HuH-7.5 (cell line): ENCODE data around the gene CDC6.
"Not testable (repeated sequence)": the region's sequence is repeated elsewhere in the genome, so short reads cannot be mapped to it uniquely, and the experiment has no call there.

Source experiments
- DNase-seq: peaks from one replicate; pipeline ENCODE4 v3.0.0; 2011; ENCODE audit warnings: low spot score

Gene CDC6

DNA sequence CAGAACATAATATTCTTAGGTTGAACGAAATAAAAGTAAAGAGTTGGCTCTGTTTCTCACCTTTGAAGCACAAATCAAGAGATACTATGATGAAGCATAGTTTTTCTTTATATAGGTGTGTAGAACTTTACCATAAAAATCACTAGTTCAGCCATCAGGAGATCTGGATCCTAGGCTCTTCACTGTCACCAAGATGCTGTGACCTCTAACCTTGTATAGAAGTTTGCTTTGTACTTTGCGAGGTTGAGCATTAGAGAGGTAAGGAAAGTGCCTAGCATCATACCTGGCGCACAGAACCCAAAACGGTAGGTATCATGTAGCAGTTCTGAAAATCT is 553 bp upstream of the CDC6 start:
- DNase-seq: no peak

DNA sequence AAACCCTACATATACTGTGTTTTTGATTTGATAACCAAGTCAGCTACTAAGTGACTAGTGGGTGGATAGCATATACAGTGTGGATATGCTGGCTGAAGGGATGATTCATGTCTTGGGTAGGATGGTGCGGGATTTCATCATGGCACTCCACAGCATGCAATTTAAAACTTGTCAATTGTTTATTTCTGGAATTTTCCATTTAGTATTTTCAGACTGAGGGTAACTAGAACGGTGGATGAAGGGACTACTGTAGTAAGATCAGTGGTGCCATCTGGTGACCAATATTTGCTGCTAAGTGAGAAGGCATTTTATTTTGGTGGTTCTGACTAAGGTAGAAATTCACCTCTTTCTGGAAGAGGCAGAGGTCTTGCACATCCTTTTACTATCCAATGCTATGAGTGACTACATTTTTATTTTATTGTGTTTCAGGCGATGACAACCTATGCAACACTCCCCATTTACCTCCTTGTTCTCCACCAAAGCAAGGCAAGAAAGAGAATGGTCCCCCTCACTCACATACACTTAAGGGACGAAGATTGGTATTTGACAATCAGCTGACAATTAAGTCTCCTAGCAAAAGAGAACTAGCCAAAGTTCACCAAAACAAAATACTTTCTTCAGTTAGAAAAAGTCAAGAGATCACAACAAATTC is 3.1 kb downstream of the CDC6 start:
- DNase-seq: no peak

DNA sequence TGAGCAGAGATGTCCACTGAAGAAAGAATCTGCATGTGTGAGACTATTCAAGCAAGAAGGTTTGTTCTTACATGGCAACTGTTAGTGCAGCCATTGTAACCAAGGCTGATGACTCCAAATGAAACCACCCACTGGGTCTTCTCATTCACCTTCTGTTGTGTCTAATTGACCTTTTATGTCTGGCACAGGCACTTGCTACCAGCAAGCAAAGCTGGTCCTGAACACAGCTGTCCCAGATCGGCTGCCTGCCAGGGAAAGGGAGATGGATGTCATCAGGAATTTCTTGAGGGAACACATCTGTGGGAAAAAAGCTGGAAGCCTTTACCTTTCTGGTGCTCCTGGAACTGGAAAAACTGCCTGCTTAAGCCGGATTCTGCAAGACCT is 3.6 kb downstream of the CDC6 start:
- DNase-seq: no peak

DNA sequence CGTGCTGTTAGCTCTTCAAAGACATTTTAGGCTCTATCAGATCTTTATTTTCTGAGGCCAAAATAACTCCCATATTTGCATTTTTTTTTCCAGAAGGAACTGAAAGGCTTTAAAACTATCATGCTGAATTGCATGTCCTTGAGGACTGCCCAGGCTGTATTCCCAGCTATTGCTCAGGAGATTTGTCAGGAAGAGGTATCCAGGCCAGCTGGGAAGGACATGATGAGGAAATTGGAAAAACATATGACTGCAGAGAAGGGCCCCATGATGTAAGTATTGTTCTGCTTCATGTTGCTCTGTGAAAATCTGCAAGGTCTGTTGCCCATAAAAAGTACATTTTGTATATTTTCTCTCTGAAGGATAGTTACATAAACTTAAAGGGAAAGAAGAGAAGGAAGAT is 5.7 kb downstream of the CDC6 start:
- DNase-seq: no peak

DNA sequence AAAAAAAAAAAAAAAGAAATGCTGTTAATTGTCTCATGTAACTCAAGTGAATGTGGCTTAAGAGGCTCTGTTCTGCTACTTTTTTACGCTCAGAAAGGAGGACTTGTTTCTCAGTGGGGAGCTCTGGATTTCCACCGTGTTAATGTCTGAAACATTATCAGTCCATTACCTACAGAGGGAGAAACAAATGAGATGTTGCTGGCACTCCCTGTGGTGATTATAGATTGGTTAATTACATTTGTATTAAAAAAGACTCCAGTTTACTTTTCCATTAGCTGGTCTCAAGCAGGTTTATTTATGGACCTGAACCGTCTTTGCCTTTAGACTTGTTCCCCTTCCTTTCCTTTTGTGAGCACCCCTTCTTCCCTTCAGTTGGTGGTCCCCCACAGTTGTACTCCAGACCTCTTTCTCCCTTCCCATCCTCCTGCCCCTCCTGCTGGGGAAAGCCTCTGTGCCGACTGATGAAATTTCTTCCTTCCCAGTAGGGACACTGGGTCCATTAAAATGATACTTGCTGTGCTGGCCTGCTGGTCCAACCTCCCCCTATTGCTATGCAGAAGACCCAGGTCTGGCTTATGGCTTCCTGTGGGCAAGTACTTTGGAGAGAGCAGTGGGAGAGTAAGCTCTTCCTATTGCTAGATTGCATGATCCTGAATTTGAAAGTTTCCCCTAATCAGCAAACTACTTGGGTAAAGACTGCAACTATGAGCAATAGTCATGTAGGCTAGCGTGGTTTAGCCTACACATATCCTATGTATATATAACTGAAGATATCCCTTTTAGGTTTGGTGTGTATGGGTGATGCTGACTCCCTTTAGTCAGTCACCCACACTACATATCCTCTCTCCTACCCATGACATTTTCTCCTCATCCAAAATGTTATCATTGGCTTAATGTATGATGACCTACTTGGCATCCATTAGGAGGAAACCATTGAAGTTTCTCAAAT is 8.1 kb downstream of the CDC6 start:
- no peak for DNase-seq

DNA sequence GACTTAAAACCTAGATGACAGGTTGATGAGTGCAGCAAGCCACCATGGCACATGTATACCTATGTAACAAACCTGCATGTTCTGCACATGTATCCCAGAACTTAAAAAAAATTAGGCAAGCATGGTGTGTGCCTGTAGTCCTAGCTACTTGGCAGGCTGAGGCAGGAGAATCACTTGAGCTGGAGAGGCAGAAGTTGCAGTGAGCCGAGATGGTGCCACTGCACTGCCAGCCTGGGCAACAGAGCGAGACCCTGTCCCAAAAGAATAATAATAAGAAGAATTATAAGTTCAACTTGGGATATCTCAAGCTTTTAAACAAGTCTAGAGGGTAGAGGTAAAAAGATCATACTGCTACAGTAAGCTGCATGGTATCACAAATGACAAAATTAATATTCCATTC is 9.8 kb downstream of the CDC6 start:
- no peak for DNase-seq

DNA sequence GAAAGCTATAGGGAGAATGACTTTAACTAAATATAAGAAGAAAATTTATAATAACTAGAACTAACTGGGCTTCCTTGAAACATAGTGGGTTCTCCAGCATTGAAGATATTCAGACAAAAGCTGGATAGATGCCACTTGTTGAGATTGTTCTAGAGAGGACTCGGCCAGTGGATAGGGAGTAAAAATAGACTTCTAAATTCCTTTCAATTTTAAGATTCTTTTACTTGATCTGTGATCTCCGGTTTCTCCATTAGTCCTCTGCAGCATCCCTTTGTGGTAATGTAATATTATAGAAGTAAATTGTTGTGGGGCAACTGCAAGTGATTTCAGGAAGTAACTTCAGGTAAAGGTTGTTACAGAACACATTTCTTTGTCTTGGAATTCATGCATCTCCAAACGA is 11.0 kb downstream of the CDC6 start:
- DNase-seq: no peak

DNA sequence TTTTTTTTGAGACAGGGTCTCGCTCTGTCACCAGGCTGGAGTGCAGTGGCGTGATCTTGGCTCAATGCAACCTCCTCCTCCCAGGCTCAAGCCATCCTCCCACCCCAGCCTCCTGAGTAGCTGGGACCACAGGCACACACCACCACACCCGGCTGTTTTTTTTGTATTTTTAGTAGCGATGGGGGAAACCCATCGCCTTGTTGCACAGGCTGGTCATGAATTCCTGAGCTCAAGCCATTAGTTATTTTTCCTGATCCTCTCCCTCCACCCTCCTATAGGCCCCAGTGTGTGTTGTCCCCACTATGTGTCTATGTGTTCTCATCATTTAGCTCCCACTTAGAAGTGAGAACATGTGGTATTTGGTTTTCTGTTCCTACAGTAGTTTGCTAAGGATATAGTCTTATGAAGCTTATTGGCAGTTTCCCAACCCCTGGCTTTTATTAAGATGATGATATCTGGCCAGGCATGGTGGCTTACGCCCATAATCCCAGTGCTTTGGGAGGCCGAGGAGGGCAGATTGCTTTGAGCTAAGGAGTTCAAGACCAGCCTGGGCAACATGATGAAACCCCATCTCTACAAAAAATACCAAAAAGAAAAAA is 11.6 kb downstream of the CDC6 start:
- not testable (repeated sequence) for DNase-seq

DNA sequence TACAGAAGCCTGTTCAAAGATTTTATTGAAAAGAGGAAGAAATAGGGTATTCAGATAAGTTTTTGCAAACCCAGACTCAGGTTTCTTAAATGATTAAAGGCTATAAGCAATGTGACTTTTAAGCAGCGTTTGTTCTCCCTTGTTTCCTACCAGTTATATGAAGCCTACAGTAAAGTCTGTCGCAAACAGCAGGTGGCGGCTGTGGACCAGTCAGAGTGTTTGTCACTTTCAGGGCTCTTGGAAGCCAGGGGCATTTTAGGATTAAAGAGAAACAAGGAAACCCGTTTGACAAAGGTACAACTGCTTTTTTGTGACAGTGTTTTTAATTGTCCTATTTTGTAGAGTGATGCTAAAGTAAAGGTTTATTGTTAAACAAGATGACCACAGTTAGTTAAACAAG is 13.6 kb downstream of the CDC6 start:
- DNase-seq: no peak

DNA sequence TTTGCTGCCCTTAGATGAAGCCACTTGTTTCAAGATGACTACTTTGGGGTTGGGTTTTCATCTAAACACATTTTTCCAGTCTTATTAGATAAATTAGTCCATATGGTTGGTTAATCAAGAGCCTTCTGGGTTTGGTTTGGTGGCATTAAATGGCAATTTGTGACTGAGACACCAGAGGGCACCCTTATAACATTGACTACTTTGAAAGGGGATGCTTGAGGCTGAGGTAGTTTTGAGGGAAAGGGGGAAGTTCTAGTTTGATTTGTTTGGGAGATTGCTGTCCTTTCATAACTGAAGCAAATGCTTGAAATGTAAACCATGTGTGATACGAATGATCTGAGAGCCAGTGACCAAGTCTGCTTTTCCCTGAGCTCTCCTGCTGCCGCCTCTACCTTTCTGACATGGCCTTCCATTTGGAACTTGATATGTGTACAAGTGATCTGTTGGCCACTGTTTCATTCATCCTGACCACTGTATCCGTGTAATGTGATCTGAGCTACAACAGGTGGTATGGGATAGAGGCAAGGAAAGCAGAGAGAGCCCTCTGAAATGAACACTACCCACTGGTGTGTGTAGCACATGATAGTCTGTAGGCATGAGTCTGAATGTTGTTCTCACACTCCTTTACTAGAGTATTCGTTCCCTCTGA is 15.5 kb downstream of the CDC6 start:
- no peak for DNase-seq

DNA sequence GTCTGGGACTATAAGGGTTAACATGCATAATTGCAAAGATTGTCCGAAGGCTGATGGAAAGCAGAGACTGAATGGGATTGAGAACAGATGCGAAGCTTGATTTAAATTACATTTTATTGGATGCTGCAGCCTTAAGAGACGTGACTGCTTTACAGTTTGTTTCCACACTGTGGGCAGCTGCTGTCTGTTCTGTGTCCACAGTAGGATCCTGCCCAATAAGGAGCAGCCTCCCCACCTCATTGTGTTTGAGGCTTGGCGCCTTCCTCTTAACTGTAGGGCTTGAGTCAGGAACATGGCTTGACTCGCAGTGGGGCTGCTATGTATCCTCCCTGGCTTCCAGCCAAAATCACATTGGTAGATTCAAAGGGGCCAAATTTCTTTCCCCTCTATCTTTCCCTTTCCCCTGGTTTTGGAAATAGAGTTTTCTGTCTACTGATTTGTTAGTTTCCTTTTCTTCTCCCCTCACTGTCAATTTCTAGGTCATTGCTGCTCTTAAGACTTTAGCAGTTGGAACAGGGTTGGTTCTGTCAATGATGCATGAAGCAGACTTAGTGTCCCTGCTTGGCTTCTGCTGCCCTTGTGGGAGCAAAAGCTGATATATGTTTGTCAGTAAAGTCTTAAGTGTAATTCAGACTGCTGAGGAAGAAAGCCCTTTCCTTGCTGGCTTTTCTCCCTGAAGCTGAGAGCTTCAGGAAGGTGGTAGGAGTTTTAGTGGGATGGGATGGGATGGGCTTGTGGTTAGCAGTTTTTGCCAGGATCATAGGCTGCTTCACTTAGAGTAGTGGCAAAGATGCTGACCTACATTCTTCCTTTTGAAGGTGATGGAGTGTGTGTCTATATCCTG is 16.3 kb downstream of the CDC6 start:
- DNase-seq: no peak

DNA sequence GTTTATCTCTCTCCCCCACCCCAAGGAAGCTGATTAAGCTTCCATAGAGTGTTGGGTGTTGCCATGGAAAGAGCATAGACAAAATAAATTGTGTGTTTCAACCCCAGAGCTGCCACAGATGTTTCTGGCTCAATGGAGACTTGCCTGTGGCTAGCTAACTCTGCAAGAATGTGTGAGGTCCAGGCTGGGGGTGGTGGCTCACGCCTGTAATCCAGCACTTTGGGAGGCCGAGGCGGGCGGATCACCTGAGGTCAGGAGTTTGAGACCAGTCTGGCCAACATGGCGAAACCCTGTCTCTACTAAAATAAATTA is 16.8 kb downstream of the CDC6 start:
- DNase-seq: not testable (repeated sequence)

DNA sequence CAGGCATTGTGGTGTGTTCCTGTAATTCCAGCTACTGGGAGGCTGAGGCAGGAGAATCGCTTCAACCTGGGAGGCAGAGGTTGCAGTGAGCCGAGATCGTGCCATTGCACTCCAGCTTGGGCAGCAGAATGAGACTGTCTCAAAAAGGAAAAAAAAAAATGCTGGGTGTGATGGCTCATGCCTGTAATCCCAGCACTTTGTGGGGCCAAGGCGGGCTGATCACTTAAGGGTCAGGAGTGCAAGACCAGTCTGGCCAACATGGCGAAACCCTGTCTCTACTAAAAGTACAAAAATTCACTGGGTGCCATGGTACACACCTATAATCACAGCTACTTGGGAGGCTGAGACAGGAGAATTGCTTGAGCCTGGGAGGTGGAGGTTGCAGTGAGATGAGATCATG is 17.2 kb downstream of the CDC6 start:
- DNase-seq: not testable (repeated sequence)

DNA sequence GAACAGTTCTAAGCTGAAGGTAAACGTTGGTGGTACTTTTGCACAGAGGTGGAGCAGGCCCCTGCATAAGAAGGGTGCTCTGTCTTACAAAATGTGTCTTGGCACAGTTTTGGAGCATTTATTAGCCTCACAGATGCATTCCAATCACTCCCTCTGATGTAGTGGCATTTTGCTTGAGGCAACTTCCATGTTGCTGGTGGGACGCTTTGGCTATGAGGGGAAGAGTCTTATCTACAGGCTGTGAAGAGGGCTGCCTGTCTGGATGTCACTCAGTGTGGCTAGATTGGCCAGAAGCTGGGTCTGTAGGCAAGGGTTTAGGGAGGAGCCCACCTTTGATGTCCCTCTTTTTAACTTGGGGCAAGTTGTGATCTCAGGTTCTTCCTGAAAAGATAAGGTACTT is 18.7 kb downstream of the CDC6 start:
- no peak for DNase-seq

DNA sequence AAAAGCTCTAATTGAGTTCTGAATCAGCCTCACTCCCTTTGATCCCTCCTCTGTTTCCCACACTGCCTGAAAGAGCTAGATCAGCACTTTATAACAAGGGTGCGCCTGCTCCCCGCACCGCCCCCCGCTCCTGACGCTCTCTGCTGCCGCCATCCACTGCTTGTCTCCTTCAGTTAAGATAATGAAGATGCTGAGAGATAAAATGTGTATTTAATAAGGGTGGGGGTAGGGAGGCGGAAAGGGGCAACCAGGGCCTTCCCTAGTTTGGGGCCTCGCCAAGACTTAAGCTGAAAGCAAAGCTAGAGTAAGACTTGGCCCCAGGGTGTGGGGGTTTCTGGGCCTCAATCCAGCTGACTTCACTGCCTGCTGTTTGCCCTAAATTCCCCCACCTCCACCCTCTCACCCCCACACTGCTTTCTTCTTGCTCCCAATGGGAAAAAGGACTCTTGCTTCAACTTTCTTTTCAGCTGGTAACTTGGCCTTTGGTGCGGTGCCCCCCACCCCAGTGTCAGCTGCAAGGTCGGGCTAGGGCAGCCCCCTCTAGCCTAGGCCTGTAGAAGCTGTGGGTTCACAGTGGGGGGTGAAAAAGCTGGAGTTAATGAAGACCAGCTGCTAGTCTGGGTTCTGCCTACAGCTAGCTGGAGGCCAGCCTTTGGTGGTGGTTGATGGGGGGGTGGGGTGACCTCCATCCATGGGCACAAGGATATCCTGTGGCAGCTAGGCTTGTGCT is 19.5 kb downstream of the CDC6 start:
- no peak for DNase-seq

DNA sequence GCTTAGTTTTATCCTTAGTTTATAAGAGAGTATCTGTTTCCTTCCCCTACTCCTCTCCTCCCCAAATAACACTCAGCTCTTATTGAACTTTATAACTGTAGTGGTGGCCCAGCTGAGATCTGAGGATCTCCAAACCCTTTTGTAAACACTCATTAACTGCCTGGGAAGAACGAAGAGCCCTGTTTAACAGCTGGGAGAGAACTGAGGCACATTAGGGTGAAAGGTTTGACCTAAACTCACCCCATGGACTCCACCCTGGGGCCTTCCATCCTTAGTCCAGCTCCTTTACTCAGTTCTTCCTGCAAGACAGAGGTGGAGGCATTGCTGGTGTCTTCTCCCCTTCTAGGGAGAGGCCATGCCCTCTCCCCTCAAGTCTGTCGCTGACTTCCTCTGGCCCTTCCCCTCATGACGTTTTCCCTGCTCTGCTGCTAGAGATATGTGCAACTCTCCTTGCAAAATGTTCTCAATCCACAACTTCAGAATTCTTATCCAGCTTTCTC is 20.1 kb downstream of the CDC6 start:
- no peak for DNase-seq

DNA sequence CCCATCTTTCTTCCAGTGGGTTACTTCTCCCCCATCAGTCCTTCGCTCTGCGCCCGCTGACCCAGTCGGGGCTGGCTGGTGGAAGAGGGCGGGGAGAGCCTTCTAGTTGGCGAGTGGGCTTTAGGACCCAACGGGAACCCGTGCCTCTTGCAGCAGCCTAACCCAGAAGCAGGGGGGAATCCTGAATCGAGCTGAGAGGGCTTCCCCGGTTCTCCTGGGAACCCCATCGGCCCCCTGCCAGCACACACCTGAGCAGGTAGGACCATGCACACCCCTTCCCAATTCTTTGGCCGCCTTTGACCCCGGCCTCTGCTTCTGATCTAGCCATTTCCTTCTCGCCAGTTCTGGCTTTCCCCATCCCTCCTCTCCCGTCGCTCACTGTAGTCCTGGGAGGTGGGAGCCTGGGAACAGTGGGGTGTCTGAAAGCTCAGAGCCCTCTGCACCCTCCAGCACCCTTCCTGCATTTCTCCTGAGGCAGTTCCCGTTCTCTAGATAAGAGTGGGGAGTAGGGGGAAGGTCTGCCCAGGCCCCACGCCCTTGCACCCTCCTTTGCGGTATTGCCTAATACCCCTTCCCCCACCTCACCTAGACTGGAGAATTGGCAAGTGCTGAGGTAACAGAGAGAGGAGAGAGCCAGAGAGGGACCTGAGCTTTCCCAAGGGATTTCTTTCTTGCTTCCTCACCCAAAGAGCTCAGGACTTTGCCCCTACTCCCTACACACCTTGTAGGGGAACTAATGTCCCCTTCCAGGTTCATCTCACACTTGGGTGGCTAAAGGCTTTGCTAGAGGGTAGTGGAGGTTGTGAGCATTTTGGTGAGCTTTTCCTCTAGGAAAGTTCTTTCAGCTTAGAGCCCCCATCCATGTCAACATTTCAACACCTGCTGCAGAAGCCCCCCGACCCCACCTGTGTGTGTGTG is 21.6 kb downstream of the CDC6 start, which contains the start of gene RARA:
Gene RARA, plus strand, starts transcription at position 150 of the 918 bp plus-strand sequence. CDS start 22,039 bp downstream, outside the sequence.
- DNase-seq: no peak

DNA sequence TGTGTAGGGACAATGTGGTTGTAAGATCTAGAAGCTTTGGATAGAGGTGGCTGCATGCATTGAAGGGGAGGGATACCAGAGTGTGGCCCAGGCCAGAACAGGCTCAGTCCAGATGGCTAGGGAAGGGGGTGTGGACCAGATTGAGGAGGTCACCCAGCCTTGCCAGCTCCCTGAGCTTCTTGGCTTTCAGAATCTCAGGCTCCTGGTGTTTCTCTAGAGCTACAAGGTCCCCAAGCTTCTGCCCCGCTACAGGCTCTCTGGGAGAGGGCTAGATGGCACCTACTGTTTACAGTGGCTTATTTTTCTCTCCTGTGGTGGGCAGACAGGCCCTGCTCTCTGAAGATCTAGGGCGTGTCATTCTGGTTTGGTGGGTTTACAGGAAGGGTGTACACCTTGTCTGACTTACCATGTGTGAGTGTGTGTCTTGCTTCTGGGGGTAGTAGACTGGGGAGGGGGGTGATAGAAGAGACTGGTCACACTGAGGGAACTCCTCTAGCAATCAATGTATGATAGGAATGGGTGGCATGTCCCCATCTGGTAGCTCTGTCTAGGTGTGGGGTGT is 22.4 kb downstream of the CDC6 start:
- no peak for DNase-seq

DNA sequence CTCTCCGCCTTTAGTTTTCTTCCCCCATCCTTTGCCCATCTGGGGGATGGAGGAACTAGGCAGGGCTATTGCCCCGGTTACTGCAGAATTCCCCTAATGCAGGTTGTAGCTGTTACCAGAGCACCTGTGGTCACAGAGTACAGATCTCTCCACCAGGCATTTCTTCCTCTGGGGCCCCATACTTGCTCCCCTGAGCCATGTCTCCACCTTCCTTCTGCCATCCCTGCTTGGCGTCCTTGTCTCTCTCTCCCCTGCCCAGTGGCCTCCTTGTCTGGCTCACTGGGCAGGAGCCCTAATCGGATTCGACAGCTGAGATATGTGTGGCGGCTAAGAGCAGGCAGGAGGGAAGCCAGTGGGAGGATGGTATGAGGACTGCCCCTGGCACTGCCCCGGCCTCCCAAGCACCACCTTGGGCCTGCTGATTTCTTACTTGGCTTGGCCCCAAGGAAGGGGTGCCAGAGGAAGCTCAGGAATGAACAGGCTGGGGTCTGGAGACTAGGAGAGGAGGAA is 23.3 kb downstream of the CDC6 start:
- no peak for DNase-seq
